Measurements from ENCODE around the gene PTPRG. TPM values are rescaled to one million over a fixed set of nuclear protein-coding genes. Genes with fewer than 3 reads are reported as not detected.

Gene PTPRG
- polyA plus RNA-seq, 3 donors, result not detected

- Mint-ChIP-seq H3K36me3 (no peaks in the 10 kb centered on the region), H3K27me3 (ENCODE audit: low read depth in 3 of 3) (peaks cover 0 to 2% (median 0%) of the 10 kb centered on the region in 3 donors), H3K27ac (no peak overlapping the region), H3K9me3 (peaks cover 0 to 3% (median 0%) of the 10 kb centered on the region in 7 donors), H3K4me1 (no peaks in the 10 kb centered on the region), H3K4me3 (no peak overlapping the region)
- Histone ChIP-seq H4K20me1 (ENCODE audit: insufficient read depth, low read length) (no peaks in the 10 kb centered on the region), H3K36me3 (replicated peaks in 1 of 2; ENCODE audit: control insufficient read depth in 1 of 2, insufficient read depth in 2 of 2, low read length in 2 of 2) (no peaks in the 10 kb centered on the region), H3K9ac (ENCODE audit: insufficient read depth, low read length, poor library complexity, severe bottlenecking) (no peak overlapping the region), H3K27me3 (ENCODE audit: control insufficient read depth in 2 of 2, insufficient read depth in 2 of 2, low read length in 2 of 2) (no peaks in the 10 kb centered on the region), H3K4me3 (replicated peaks in 1 of 3; ENCODE audit: low read depth in 2 of 3, low read length in 3 of 3) (no peak overlapping the region), H3K79me2 (ENCODE audit: insufficient read depth, low read length) (no peaks in the 10 kb centered on the region), H3K4me1 (ENCODE audit: control insufficient read depth in 1 of 2, insufficient read depth in 2 of 2, low read length in 2 of 2) (no peaks in the 10 kb centered on the region), H2AFZ (ENCODE audit: insufficient read depth, low read depth, low read length, poor library complexity, severe bottlenecking) (no peak overlapping the region), H3K4me2 (replicated peaks; ENCODE audit: extremely low read depth, low read length, poor library complexity, severe bottlenecking) (no peak overlapping the region), H3K9me3 (replicated peaks in 1 of 2; ENCODE audit: control insufficient read depth in 1 of 2, insufficient read depth in 1 of 2, low read length in 2 of 2) (no peaks in the 10 kb centered on the region), H3K27ac (ENCODE audit: low read depth in 1 of 2, low read length in 2 of 2) (no peak overlapping the region)
- no CpG with 5 or more reads among the region's 6 CpGs for whole genome bisulfite sequencing (ENCODE audit: insufficient coverage)
- no peak for DNase-seq
- intact Hi-C loops (cut with micrococcal nuclease), result no loop called here
- no peak for TF ChIP-seq CTCF (IDR thresholded peaks at IDR 0.05)
Measured at GRCh38 chr3:61877359-61878138, 316.2 kb downstream of the PTPRG start.

GRCh38 chr3:61882253-61882652, 320.9 kb downstream of the PTPRG start:
- no peak for TF ChIP-seq CTCF (IDR thresholded peaks at IDR 0.05)
- Histone ChIP-seq H3K79me2 (ENCODE audit: insufficient read depth, low read length) (no peaks in the 10 kb centered on the region), H2AFZ (ENCODE audit: insufficient read depth, low read depth, low read length, poor library complexity, severe bottlenecking) (no peak overlapping the region), H3K9me3 (replicated peaks in 1 of 2; ENCODE audit: control insufficient read depth in 1 of 2, insufficient read depth in 1 of 2, low read length in 2 of 2) (no peaks in the 10 kb centered on the region), H3K4me1 (ENCODE audit: control insufficient read depth in 1 of 2, insufficient read depth in 2 of 2, low read length in 2 of 2) (no peaks in the 10 kb centered on the region), H3K27me3 (ENCODE audit: control insufficient read depth in 2 of 2, insufficient read depth in 2 of 2, low read length in 2 of 2) (no peaks in the 10 kb centered on the region), H3K27ac (ENCODE audit: low read depth in 1 of 2, low read length in 2 of 2) (no peak overlapping the region), H3K36me3 (replicated peaks in 1 of 2; ENCODE audit: control insufficient read depth in 1 of 2, insufficient read depth in 2 of 2, low read length in 2 of 2) (no peaks in the 10 kb centered on the region), H4K20me1 (ENCODE audit: insufficient read depth, low read length) (no peaks in the 10 kb centered on the region), H3K4me3 (replicated peaks in 1 of 3; ENCODE audit: low read depth in 2 of 3, low read length in 3 of 3) (no peak overlapping the region), H3K9ac (ENCODE audit: insufficient read depth, low read length, poor library complexity, severe bottlenecking) (no peak overlapping the region), H3K4me2 (replicated peaks; ENCODE audit: extremely low read depth, low read length, poor library complexity, severe bottlenecking) (no peak overlapping the region)
- Mint-ChIP-seq H3K27ac (no peak overlapping the region), H3K36me3 (no peaks in the 10 kb centered on the region), H3K9me3 (peaks cover 0 to 3% (median 0%) of the 10 kb centered on the region in 7 donors), H3K27me3 (ENCODE audit: low read depth in 3 of 3) (peaks cover 0 to 2% (median 0%) of the 10 kb centered on the region in 3 donors), H3K4me1 (no peaks in the 10 kb centered on the region), H3K4me3 (no peak overlapping the region)
- no peak for DNase-seq
- intact Hi-C loops (cut with micrococcal nuclease), result no loop called here
